HG03558 (cell line): Measurements from ENCODE around the gene IFT81.
"Not testable (repeated sequence)": the region's sequence is repeated elsewhere in the genome, so short reads cannot be mapped to it uniquely, and the experiment has no call there.

ENCODE experiments used
- ATAC-seq: cut with Tn5 transposase; IDR thresholded peaks from one replicate; pipeline ENCODE4 v1.9.1; 2021; ENCODE audit warnings: moderate number of reproducible peaks; ENCODE audit not compliant: unreplicated experiment; ENCODE audit errors: extremely low read depth

Gene IFT81

DNA sequence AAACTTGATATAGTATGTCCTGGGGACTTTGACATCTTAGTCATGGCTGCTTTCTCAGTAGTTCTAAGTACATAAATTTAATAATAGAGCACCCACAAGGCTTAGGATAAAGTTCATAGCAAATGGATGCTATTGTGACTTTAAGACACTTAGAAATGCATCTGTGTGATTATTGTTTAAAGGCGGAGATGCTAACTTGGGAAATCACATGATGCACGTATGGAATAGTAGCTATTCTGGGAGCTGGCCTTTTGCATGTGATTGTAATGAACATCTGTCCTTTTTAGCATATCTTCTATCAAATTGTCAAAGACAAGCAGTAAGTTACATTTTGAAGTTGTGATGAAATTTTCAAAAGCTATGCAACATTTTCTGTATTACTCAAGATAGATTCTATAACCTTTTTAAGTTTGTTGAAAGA, 110.2 kb downstream of the IFT81 start:
- no peak for ATAC-seq

DNA sequence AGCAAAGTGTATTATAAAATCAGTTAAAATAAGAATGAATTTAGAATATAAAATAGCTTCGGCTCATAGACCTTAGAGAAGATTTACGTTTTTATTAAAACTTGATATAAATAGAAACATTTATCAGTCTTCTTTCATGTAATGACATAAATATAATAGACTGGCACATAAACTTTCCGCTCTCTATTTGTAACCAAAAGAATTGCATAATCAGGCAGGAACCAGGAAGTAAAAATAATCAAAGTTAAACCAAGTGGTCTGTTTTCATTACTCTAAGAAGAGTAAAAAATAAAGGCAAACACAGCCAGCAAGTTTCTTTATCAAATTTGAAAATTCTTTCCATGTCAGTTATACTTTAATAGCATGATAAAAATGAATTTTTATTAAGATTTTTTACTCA, 110.6 kb downstream of the IFT81 start:
- ATAC-seq = no peak

DNA sequence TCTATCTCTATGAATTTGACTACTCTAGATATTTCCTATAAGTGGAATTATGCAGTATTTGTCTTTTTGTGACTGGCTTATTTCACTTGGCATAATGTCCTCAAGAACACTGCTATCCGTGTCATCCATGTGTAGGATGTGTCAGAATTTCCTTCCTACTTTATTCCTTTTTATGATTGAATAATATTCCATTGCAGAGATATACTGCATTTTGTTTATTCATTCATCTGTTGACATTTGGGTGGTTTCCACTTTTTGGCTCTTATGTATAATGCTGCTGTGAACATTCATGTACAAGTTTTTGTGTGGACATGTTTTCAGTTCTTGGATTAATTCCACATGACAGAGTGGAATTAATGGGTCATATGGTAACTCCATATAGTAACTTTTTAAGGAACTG, 111.2 kb downstream of the IFT81 start:
- ATAC-seq = no peak

DNA sequence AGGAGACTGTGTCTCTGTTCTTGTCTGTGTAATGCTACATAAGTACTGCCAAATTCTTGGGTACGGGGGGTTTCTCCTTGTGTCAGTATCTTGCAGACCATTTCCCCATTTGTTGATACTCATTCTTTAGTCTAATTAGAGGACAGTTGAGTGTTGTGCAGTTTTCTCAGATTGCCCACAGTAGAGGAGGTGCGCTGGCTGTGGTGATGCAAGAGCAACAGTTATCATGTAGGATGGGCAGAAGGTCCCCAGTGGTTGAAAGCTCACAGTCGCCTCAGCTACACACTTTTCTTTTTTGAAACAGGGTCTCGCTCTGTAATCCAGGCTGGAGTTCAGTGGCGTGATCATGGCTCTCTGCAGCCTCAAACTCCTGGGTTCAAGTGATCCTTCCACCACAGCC, 119.1 kb downstream of the IFT81 start:
- ATAC-seq = no peak

DNA sequence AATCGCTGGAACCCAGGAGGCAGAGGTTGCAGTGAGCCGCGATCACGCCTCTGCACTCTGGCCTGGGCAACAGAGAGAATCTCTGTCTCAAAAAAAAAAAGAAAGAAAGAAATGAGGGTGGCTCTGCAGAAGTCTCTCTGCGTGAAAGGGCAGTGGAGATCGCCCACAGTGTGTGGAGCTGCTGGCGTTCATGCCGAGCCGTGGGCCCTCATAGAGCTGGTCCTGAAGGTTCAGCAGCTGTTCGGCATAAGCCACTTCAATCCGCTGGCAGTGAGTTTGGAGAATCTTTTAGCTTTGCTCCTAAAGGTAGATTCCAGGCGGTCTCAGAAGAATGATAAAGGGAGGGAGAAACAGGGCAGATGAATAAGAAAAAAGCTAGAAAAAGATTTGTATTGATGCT, 120.2 kb downstream of the IFT81 start:
- no peak for ATAC-seq

DNA sequence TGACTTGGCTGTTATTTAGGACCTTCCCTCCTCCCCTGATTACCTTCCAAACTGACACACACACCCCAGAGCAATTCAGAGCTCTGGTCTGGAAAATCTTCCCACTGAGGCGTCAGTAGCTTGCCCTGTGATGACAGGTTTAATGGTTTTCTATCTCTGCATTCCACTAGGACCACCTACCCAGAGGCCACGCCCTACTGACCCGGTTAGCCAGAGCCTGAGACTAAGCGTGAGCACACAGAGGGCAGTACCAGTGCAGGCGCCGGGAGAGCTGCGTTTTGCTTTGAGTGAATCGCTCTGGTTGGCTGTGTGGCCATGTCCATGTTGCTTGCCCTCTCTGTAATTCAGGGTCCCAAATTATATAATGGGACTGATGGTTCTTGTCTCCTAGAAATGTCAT, 120.7 kb downstream of the IFT81 start:
- ATAC-seq = no peak

DNA sequence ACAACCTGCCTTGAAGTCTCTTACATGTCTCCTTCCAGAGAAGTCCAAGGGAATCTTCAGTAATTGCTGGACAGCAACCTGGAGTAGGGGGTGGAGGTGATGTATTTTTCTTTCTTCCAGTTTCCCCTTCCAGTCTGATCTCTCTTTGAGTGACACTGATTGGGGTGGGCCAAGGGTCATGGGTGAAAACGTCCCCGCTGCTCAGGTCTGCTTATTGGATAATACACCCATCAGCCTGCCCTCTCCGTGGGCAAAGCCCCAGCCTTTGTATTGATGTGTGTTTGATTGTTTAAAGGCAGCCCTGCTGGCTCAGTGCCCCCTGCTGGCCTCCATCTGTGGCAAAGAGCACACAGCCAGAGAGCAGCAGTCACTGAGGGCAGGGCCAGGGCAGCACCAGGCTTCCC, 121.2 kb downstream of the IFT81 start:
- no peak for ATAC-seq

DNA sequence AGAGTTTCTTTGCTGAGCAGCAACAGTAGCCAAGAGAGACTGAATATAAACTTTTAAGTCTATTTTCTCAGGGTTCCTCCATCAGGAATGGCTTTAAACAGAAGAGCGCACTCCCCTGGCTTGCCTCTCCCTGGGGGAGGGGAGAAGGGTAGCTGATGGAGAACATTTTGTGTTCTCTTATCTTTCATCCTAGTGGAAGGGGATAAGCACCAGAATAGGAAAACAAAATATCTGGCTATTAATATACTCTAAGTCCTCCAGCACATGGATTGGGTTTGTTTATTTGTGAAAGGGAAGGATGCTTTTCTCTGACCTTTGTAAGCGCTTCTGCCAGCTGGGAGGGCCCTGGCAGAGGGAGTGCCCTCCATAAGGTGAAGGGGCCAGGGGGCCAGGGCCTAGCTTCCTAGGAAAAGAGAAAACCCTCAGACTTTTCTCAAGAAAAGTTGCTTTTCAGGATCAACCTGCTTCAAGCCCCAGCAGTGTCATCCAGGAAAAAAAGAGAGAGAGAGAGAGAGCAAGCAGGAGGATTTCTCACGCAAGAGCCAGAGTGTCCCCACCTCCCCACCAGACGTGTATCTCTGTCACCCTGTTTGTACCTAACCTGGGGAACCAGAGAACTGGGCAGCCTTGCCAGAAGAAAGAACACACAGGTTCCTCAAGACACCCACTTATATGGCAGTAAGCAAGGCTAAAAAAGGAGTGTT, 122.6 kb downstream of the IFT81 start:
- ATAC-seq = no peak

DNA sequence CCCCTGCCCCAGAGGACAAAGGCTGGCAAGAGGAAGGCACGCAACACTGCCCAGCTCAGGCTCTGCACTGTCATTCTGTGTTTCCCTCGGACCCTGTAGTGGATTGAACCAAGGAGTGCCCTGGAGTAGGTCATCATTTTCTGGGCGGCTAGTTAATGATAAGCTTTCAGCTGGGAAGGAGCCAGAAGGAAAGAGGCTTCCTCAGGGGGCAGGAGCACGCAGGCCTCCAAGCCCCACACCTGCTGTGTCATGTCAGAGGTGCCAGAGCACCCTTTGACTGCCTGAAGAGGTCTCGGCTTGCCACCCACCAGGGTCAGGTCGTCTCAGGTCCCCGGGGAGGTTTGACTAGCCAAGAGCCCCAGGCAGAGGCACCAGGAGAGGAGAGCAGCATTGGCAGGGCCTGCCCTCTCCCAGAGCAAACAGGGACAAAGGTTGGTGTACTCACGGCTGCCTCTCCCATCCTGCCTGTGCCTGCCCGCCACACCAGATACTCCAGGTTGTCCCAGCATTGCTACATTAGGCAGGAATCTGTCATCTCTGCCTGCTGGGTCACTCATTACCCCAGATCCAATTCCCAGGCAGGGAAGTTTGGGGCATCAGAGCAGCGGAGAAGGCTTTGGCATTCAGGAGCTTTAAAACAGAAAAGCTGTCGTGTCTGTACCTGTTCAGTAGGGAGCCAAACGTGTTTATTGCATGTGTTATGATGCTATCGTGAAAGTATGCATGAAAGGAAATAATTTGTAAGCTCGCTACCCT, 123.4 kb downstream of the IFT81 start:
- ATAC-seq = no peak

DNA sequence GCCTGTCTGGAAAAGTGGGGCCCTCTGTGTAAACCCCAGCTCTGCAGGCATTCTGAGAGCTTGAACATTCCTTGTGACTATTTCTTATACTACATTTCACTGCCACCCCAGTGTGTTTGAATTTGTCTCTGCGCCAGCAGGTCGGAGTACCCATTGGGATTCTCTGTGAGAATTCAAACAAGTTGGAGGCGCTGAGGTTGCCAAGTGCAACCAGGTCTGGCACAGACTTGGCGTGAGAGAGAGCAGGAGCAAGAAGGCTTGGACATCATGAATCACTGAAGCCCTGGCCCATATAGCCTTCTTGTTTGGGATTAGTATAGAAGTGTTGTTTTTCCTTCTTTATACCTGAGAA, 123.9 kb downstream of the IFT81 start:
- ATAC-seq = no peak

DNA sequence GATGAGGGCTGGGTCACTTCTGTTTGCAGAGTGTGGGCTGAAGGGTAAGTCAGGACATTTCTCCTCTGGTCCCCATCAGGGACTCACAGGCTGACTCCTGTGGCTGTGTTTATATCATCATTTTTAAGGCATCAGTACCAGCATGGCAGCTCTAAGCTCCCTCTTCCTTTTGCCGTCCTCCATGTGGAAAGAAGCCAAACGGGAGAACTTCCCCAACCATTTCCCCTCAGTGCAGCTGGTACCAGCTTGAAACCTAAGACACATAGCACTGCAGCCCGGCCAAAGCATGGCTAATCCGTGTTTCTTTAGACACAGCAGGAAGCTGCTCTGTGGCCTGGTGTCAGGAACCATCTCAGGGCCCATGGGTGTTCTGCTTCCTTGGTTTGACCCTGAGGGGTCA, 124.9 kb downstream of the IFT81 start:
- no peak for ATAC-seq

DNA sequence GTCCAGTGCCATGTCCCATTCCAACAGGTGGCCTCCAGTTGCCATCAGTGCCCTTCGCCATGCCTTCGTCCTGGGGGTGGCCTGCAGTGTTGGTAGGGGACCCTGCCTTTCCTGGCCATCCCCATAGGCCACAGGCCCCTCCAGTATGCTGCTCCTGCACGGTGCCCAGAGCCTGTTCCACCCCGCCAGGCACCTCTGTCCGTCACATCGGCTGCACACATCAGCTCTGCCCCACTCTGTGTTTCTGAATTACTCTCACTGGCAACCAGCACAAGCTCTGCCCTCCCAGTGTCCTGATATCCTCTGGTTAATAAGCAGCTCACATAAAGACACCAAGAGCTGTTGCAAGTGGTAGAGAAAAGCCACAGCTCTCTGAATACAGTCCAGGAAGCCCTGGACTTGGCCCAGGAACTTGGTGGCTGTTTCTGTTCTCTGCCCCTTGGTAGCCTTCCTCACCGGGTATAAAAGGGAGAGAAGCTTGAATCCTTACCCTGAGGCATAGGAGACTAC, 125.6 kb downstream of the IFT81 start:
- ATAC-seq = no peak

DNA sequence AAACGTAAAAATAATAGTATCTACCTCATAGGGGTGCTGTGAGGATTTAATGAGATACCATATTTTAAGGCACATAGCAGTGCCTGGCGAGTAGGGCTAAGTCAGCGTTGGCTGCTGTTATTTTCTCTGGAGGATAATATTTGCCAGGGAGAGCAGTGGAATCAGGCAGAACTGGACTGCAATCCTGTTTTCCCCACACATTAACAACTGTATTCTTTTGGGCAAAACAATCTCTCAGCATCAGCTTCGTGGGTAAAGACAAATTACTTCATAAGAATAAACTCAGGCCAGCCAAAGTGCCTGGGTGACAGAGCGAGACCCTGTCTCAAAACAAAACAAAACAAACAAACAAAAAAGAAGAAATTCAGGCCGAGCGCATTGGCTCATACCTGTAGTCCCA, 127.2 kb downstream of the IFT81 start:
- ATAC-seq = no peak

DNA sequence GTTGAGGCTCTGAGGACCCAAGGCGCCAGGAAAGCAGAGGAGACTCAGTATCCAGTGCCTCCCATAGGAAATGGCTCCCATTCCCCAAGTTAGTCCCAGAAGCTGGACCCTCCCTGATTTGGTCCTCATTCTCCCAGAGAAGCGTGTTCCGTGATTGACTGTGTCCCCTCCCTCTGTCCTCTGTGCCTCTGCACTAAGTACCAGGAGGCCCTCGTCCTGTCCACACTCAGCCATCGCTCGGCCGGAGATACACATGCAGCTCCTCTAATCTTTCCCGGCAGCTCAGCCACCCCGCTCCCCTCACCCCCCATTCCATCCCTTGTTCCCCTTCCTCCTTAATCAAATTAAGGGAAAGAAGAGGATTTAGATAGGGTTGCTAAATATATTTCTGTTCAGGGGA, 128.6 kb downstream of the IFT81 start:
- ATAC-seq = no peak

DNA sequence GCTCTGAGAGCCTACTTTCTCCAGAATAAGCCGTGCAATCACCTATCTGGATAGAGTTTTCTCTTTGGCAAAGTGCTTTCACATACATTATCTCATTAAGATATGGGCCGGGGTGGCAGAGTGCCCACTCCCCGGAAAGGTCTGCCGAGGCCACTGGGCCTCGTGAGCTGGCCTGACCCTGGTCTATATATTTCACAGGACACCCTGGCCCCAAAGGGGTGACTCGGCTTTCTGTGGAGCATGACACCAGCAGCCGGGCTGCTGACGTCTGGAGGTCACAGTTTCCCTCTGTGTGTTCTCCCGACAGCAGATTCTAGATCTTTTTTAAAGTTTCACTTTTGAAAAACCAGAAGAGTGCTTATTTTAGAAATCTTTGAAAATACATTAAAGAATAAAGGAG, 129.0 kb downstream of the IFT81 start:
- no peak for ATAC-seq

DNA sequence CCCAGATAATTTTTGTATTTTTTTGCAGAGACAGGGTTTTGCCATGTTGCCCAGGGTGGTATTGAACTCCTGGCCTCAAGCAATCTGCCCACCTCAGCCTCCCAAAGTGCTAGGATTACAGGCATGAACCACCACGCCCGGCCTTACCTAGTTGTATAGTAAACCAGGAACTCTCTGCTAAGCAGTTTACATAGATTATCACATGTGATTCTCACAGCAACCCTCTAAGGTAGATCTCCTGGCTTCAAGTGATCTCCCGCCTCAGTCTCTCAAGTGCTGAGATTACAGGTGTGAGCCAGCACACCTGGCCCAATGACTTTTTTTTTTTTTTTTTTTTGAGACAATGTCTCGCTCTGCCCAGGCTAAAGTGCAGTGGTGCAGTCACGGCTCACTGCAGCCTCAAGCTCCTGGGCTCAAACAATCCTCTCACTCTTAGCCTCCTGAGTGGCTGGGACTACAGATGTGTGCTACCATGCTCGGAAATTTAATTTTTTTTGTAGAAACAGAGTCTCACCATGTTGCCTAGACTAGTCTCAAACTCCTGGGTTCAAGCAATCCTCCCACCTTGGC, 130.9 kb downstream of the IFT81 start:
- no peak for ATAC-seq

DNA sequence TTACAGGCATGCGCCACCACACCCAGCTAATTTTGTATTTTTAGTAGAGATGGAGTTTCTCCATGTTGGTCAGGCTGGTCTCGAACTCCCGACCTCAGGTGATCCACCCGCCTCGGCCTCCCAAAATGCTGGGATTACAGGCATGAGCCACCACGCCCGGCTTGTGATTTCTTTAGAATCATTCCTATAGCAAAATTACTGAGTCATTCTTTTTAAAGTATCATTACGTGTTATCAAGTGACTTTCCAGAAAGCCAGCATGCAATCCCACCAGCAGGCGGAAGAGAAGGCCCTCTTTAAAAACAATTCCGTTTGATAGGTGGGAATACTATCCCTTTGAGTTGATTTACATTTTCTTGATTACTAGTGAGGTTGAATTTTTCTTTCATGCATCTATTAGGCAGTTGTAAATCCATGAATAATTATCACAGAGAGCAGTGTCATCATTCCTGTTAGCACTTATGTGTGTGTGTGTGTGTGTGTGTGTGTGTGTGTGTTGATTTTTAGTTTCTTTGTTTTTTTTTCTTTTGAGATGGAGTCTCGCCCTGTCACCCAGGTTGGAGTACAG, 131.8 kb downstream of the IFT81 start:
- ATAC-seq = not testable (repeated sequence)

DNA sequence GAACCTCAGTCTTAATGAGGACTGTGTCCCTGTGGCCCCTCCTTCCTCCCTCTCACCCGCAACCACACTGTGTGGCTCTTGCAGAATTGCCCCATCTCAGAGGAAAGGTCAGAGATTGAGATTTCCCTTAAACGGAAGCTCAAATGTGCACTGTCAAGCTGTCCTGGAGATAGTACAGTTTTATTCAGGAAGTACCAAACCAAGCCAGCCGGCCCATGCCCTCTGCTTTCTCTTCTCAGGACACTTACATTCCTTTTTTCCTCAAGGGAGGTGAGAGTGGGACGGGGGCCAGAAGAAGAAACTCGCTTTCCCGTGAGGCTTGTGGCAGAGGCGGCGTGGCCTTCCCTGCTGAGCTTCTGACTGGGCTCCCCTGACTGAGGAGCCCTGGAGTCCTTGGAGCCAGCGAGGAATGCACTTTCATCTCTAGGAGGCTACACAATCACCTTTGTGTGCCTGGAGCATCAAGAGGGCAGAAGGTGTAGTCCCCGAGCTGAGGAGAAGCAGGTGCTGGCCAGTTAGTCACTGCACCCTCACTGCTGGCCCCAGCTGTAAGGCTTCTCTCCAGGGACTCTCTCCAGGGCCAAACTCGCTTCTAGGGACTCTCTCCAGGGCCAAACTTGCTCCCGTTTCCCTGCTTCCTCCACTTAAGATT, 132.7 kb downstream of the IFT81 start:
- ATAC-seq = no peak

DNA sequence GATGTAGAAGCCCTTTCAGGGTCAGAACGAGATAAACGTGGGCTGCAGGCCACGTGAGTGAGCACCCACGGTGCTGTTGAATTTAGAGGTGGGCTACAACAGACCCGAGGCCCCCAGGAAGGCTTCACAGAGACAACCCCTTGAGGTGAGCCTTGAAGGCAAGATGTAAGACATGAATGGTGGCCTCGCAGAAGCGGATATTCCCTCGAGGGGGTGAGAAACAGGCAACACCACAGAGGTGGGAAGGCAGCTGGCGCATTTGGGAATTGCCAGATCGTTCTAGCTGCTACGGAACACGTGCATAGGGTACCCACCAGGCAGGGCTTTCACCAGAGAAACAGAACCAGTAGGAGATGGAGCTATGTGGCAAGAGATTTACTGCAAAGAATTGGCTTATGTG, 134.3 kb downstream of the IFT81 start:
- ATAC-seq = no peak

DNA sequence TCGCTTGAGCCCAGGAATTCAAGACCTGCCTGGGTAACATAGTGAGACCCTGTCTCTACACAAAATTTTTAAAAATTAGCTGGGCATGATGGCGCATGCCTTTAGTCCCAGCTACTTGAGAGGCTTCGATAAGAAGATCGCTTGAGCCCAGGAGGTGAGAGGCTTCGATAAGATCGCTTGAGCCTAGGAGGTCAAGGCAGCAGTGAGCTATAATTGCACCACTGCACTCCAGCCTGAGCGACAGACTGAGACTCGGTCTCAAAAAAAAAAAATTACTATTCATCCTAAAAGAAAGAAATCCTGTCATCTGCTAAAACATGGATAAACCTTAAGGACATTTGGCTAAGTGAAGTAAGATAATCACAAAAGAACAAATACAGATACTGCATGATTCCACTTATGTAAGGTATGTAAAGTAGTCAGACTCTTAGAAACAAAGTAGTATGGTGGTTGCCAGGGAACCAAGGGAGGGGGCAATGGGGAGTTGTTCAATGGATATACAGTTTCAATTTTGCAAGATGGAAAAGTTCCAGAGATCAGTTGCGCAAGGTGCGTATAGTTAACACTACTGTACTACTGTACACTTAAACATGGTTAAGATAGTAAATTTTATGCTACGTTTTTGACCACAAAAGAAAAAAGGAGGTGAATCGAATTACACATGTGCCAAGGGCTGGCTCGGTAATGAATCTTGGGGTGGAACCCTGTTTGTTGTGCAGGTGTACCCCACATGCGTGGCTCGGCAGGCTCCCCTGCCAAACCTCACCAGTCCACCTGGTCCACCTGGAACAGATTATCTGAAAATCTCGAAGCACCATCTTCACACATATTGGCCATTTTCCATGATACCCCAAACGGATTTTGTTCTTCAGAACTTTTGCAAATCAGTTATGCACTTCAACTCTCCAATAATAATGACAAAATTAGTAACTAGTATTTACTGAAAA, 138.6 kb downstream of the IFT81 start:
- ATAC-seq = no peak
